Gastrocnemius medialis (tissue), 4 donors: ENCODE measurements around the gene SOCS3.

Experiments used
- CTCF ChIP-seq, 5 experiments: fragments of 450-650 bp in 3 of 5; fragments of 200-600 bp in 2 of 5; sonication (generic) in 2 of 5; IDR thresholded peaks in 4 of 5; conservative IDR thresholded peaks in 1 of 5; 1 replicate in 4 of 5; 2 replicates in 1 of 5; pipeline ENCODE4 v1.5.1; 2016 to 2019; ENCODE audit warnings: antibody characterized with exemption in 5 of 5, mild to moderate bottlenecking in 3 of 5, moderate library complexity in 3 of 5
- POLR2A ChIP-seq, 2 donors: fragments of 450-650 bp; IDR thresholded peaks; one replicate each; pipeline ENCODE4 v1.6.1; 2017; ENCODE audit warnings: antibody characterized with exemption in 2 of 2, mild to moderate bottlenecking in 2 of 2, moderate library complexity in 2 of 2

GRCh38 chr17:78345791-78346494 lies 13.9 kb downstream of the SOCS3 start:
- TF ChIP-seq POLR2A (IDR thresholded peaks at IDR 0.05) (no peak), CTCF (IDR thresholded peaks at IDR 0.05 in 4 of 5, conservative IDR thresholded peaks at IDR 0.05 in 1 of 5) (no peak)
